ENCODE measurements around the gene SREK1. TPM values are rescaled to one million over a fixed set of nuclear protein-coding genes. Genes with fewer than 3 reads are reported as not detected.

SREK1 gene
- total RNA-seq, 2 donors from 2014 or later, result 38.2 to 150 TPM

GRCh38 chr5:66161356-66161755, 17.3 kb downstream of the SREK1 start:
- DNase-seq (ENCODE audit: low spot score), result no peak
- no peak overlapping the region for H3K4me3 ChIP-seq
- peaks cover 20% of the 10 kb centered on the region for H3K36me3 ChIP-seq

GRCh38 chr5:66164044-66164790, 20.1 kb downstream of the SREK1 start:
- no peak for TF ChIP-seq CTCF (IDR thresholded peaks at IDR 0.05)
- no peak for ATAC-seq (ENCODE audit: insufficient number of reproducible peaks, low FRiP score, low read depth)
- Histone ChIP-seq H3K27me3 (replicated peaks; ENCODE audit: insufficient read depth) (no peaks in the 10 kb centered on the region), H3K27ac (no peak overlapping the region), H3K36me3 (peaks cover 20% of the 10 kb centered on the region), H3K4me1 (ENCODE audit: control insufficient read depth in 1 of 2, low read depth in 2 of 2) (no peaks in the 10 kb centered on the region), H3K4me3 (no peak overlapping the region), H3K9me3 (no peaks in the 10 kb centered on the region)
- no peak for DNase-seq (ENCODE audit: low spot score)

More at GRCh38 chr5:66161356-66161755, 17.3 kb downstream of the SREK1 start:
- Histone ChIP-seq H3K27me3 (replicated peaks; ENCODE audit: insufficient read depth) (no peaks in the 10 kb centered on the region), H3K27ac (no peak overlapping the region), H3K9me3 (no peaks in the 10 kb centered on the region), H3K4me1 (ENCODE audit: control insufficient read depth in 1 of 2, low read depth in 2 of 2) (peaks cover 4 to 10% of the 10 kb centered on the region in 2 donors)
- no peak for ATAC-seq (ENCODE audit: insufficient number of reproducible peaks, low FRiP score, low read depth)
- no peak for TF ChIP-seq CTCF (IDR thresholded peaks at IDR 0.05)

- no peaks in the 10 kb centered on the region for H3K9me3 ChIP-seq
- no peaks in the 10 kb centered on the region for H3K4me1 ChIP-seq (ENCODE audit: control insufficient read depth in 1 of 2, low read depth in 2 of 2)
- H3K36me3 ChIP-seq, result peaks cover 6% of the 10 kb centered on the region
- no peak for TF ChIP-seq CTCF (IDR thresholded peaks at IDR 0.05)
- H3K27me3 ChIP-seq (replicated peaks; ENCODE audit: insufficient read depth), result no peaks in the 10 kb centered on the region
- DNase-seq (ENCODE audit: low spot score) (no peak), ATAC-seq (ENCODE audit: insufficient number of reproducible peaks, low FRiP score, low read depth) (no peak)
- H3K4me3 ChIP-seq, result no peak overlapping the region
- no peak overlapping the region for H3K27ac ChIP-seq
These were observed 24.1 kb downstream of the SREK1 start for GRCh38 chr5:66168226-66168625.

GRCh38 chr5:66169534-66169933, 25.4 kb downstream of the SREK1 start:
- H3K36me3 ChIP-seq, result peaks cover 4% of the 10 kb centered on the region
- DNase-seq (ENCODE audit: low spot score) (no peak), ATAC-seq (ENCODE audit: insufficient number of reproducible peaks, low FRiP score, low read depth) (no peak)
- no peak for TF ChIP-seq CTCF (IDR thresholded peaks at IDR 0.05)
- H3K4me1 ChIP-seq (ENCODE audit: control insufficient read depth in 1 of 2, low read depth in 2 of 2), result no peaks in the 10 kb centered on the region
- H3K9me3 ChIP-seq, result no peaks in the 10 kb centered on the region
- H3K27me3 ChIP-seq (replicated peaks; ENCODE audit: insufficient read depth), result no peaks in the 10 kb centered on the region
- H3K4me3 ChIP-seq, result no peak overlapping the region
- H3K27ac ChIP-seq, result no peak overlapping the region

- H3K9me3 ChIP-seq, result no peaks in the 10 kb centered on the region
- H3K4me1 ChIP-seq (ENCODE audit: control insufficient read depth in 1 of 2, low read depth in 2 of 2), result no peaks in the 10 kb centered on the region
- H3K27me3 ChIP-seq (replicated peaks; ENCODE audit: insufficient read depth), result no peaks in the 10 kb centered on the region
- peaks cover 6% of the 10 kb centered on the region for H3K36me3 ChIP-seq
- ATAC-seq (ENCODE audit: insufficient number of reproducible peaks, low FRiP score, low read depth) (no peak), DNase-seq (ENCODE audit: low spot score) (no peak)
- TF ChIP-seq CTCF (IDR thresholded peaks at IDR 0.05), result no peak
- no peak overlapping the region for H3K4me3 ChIP-seq
- no peak overlapping the region for H3K27ac ChIP-seq
These were observed 26.3 kb downstream of the SREK1 start for GRCh38 chr5:66170195-66170919.

Data from thoracic aorta (tissue), 2 donors.